DOHH2 (cell line): ENCODE results near the gene PLAAT4.

Experiments used
- CTCF ChIP-seq: fragments of 200-600 bp; sonication (generic); IDR thresholded peaks from one replicate; pipeline ENCODE4 v1.5.1; 2014; ENCODE audit warnings: antibody characterized with exemption, mild to moderate bottlenecking, low read depth, low read length; ENCODE audit not compliant: poor library complexity, severe bottlenecking
- EZH2phosphoT487 ChIP-seq: fragments of 200-600 bp; sonication (generic); IDR thresholded peaks from 2 replicates; pipeline ENCODE4 v1.6.1; 2017; ENCODE audit warnings: borderline replicate concordance, mild to moderate bottlenecking, antibody characterized with exemption, low read length, moderate library complexity, mixed read lengths

- TF ChIP-seq CTCF (no peak), EZH2phosphoT487 (no peak)
Measured at GRCh38 chr11:63553759-63554158, 17.2 kb downstream of the PLAAT4 start.
